SH-SY5Y (cell line): ENCODE data around the gene TSPAN14.

Experiments used
- GATA2 ChIP-seq: IDR thresholded peaks from 2 replicates; pipeline ENCODE4 v1.6.1; 2011; ENCODE audit warnings: mild to moderate bottlenecking, low read depth, low read length
- GATA3 ChIP-seq: IDR thresholded peaks from 2 replicates; pipeline ENCODE4 v1.6.1; 2011; ENCODE audit warnings: low read depth, mild to moderate bottlenecking, low read length, moderate library complexity

Gene TSPAN14, protein sequence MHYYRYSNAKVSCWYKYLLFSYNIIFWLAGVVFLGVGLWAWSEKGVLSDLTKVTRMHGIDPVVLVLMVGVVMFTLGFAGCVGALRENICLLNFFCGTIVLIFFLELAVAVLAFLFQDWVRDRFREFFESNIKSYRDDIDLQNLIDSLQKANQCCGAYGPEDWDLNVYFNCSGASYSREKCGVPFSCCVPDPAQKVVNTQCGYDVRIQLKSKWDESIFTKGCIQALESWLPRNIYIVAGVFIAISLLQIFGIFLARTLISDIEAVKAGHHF

DNA sequence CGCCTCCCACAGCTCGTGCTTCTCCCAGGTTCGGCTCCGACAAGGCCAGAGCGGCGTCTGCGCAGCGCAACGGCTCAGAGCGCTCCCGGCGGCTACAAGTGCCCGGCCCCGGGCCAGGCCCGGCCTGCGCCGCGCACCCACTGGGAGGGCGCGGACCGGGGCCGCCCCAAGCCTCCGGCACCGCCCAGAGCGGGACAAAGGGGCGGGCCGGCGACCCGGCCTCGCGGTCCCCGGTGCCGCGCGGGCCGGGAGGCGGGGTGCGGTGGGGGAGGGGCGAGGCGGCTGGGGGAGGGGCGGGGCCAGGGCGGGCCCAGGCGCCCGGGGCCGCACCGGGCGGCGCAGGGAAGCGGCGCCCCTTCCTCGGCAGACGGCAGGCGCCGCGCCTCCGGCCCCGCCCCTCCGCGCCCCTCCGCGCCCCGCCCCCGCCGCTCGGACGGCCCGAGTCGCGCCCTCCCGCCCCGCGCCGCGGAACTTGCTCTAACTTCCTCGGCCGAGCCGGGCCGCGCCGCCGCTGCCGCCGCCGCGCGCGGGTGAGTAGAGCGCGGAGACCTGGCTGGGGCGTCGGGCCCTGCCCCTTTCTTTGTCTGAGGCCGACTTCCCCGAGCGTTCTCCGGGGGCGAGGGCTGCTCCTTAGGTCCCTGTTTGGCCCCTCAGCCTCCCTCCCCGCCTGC lies at the start of gene TSPAN14:
TSS of gene TSPAN14 (plus strand) at position 469 of the 671 bp plus-strand sequence. CDS start 34,924 bp downstream, outside the sequence.
- TF ChIP-seq GATA3, result no peak
- peak; percentile 31; the same call in 1 of the 2 replicates for TF ChIP-seq GATA2

- TF ChIP-seq GATA3 (no peak), GATA2 (no peak)
Observed at GRCh38 chr10:80405035-80405434, 49.1 kb upstream of the TSPAN14 start.

DNA sequence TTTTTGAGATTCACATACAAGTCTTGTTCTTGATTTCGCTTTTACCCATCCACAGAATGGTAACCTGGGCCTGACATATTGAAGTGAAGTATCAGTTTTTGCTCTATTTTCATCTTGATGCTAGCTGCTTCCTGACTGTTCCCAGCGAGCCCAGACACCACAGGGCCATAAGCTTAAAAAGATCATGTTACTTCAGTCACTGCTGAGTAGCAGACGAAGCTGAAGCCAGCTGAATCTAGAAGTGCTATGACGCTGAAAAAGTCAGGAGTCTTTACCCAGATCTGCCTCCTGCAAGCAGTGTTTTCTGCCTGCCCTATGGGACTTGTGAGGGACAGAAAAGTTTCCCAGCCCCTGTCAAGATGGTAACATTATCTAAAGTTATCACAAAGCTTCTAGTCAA lies 48.5 kb upstream of the TSPAN14 start:
- no peak for TF ChIP-seq GATA3
- no peak for TF ChIP-seq GATA2

DNA sequence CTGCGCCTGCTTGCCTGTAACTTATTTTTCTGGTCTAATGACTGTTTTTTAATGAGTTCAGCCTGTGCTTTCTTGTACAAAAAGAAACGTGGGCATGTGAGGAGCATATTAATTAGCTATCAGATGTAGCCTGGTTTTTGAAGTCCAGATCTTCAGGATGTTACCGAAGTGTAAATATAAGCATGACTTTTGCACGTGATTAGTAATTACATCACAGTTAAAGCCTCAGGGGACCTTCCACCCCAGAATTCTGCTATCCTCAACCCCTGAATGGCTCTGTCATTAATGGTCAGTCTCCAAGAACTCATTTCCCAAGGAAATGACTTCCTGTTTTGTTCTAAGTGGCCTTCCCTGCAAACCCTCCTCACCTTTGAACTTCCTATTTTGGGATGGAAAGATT lies 47.9 kb upstream of the TSPAN14 start:
- TF ChIP-seq GATA2, result no peak
- TF ChIP-seq GATA3, result no peak

DNA sequence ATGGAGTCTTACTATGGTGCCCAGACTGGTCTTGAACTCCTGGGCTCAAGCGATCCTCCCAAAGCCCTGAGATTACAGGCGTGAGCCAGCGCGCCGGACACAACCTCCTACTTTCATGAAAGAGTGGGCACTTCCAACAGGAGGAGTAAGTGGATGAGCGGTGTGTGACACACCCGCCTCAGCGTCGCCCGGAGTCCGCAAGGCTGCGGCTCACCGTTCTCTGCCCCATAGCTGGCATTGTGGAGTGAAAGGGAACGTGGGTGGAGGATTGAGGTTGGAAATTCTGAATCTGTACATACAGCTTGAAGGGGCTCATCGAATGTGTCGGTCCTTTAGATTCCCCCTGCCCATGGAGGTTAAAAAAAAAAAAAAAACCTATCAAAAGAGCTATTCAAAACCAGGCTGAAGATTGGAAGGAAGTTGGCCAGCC lies 46.3 kb upstream of the TSPAN14 start:
- no peak for TF ChIP-seq GATA3
- TF ChIP-seq GATA2, result no peak

DNA sequence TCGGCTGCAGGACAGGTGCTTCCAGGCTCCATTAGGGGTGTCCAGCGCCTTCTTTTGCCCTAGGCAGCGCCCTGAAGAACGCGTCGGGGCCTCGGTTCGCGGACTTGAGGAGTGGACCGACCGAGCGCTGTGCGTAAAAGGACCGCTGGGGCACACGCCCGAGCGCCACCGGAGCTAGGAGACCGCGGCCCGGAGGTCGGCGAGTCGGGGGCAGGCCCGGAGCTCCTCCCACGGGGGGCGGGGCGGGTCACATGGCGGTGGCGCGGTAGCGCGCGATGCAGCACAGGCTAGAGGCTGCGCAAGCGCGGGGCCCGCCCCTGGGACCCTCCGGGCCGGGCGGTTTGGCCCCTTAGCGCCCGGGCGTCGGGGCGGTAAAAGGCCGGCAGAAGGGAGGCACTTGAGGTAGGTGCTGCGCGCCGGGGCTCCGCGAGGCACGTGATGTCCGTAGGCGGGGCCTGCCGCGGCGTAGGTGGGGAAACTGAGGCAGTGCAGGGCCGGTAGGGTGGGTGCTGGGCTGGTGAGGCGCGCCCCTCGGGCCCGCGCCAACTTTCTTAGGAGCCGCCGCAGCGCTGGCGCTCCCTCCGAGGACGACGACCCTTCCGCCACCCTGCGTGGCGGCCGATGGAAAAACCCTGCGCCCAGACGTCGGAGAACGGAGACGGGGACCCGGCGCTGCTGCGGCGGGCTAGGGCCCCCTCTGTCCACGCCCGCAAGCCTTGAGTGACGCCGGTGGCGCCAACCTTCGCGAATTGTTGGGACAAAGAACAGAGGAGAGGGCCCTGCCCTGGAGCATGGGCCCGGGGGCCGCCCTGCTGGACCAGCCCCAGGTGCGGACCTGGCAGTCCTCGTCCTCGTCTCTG lies 45.6 kb upstream of the TSPAN14 start, which contains the start of gene PRXL2A:
TSS of gene PRXL2A (plus strand) at position 310 of the 860 bp plus-strand sequence. CDS start 11,917 bp downstream, outside the sequence.
- TF ChIP-seq GATA3 (no peak), GATA2 (no peak)

DNA sequence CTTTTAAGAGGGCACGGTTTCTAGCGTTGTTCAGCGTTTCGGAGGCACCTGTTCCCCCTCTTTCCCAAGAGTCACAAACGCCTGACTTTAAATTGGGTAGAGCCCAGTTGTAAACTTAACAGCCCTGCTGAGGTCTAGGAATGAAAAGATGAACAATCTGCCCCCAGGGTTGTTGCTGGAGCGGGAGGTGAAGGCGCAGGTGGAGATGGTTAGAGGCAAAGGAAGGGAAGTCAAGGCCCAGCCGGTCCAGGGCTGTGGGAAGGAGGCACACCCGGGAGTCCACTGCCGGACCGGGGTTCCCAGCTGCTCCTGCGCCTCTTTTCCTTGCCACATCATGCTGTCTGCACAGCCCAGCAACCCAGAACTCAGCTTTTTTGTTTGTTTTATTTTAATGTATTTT lies 45.0 kb upstream of the TSPAN14 start:
- TF ChIP-seq GATA3 (no peak), GATA2 (no peak)

DNA sequence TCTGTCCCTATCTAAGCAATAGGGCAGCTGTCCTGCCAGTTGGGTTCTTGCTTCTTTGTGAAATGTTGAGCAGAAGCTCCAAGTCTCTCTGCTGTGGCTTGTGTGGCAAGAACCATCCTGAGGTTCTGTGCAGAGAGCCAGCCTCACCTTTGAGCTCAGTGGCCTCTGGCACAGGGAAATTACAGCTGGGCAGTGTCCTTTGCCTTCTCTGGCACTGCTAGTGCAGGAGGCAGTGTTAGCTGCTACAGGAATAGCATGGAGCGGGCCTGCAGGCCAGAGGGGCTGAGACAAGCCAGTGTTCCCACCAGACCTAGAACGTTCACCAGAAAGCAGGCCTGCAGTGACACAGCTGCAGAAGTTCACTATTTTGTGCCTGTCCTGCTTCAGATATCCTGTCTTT lies 44.0 kb upstream of the TSPAN14 start:
- no peak for TF ChIP-seq GATA3
- TF ChIP-seq GATA2, result no peak

DNA sequence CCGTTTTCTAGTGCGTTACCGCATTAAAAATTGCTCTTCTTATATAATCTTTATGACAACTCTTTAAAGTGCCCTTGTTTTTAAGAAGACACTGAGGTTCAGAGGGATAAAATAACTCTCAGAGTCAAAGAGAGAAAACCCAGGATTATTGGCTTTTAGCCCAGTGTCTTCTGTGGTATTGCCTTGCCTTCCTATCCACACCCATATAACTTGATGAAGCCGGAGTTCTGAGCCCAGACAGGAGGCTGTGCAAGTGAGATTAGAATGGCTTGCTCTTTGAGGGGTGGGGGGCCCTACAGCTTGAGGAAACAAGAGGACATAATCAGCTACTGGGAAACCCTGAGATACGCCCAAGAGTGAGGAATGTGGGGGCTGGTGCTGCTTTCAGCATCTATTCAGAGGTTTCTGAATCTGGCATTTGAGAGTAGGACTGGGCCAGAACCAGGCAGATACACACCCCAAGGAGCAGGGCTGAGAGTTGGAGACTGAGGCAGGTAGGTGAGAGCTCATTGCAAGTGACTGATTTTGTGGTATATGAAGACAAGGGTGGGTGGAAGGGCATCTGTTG lies 43.4 kb upstream of the TSPAN14 start:
- no peak for TF ChIP-seq GATA3
- TF ChIP-seq GATA2, result no peak

- TF ChIP-seq GATA2 (no peak), GATA3 (no peak)
Observed at GRCh38 chr10:80411267-80411668, 42.8 kb upstream of the TSPAN14 start.

DNA sequence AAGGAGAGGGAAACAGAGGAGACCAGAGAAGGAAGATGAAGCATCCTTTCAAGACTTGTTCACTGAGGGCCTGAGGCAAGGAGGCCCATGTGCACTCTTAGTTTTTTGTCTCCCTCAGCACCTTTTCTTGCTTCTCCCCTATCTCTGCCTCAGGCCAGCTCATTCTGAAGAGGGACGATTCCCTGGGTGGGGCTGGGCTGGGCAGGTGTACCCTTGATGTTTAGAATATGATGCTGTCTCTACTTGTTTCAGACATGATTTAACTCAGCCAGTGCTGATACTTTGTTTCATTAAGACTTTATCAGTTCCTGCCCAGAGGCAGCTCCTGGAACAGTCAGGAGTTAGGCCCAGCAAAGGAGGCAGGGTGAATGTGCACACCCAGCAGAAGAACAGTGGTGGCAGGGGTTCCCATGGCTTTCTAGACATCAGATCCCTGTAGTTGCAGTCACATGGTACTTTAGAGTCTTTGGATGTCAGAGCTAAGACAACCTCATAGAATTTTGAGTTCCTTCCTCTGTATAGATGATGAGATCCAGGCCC lies 42.4 kb upstream of the TSPAN14 start:
- TF ChIP-seq GATA3 (no peak), GATA2 (no peak)

DNA sequence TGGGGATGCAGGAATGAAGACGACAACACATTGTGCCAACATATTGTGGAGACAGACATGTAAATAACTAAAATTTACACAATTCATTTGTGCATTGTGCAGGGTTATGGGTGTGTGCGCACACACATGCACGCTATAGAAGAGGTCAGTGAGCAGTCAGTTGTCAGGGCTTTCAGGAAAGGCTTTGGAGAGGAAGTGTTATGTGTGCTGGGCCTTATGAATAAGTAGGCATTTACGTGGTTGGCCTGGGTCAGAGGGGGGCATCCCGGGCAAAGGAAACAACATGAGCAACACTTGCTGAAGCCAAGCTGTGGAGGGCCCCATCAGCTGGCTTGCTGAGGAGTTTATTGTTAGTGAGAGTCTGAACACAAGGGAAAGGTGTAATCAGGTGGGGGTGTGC lies 41.6 kb upstream of the TSPAN14 start:
- TF ChIP-seq GATA3 (no peak), GATA2 (no peak)

- no peak for TF ChIP-seq GATA2
- no peak for TF ChIP-seq GATA3
Observed at GRCh38 chr10:80413271-80413996, 40.7 kb upstream of the TSPAN14 start.
